GM18868 (cell line): ENCODE measurements around the gene GLB1L.
"Not testable (repeated sequence)": the region's sequence is repeated elsewhere in the genome, so short reads cannot be mapped to it uniquely, and the experiment has no call there.

Experiments
- ATAC-seq: cut with Tn5 transposase; IDR thresholded peaks from one replicate; pipeline ENCODE4 v1.9.1; 2021; ENCODE audit warnings: mild to moderate bottlenecking, moderate library complexity; ENCODE audit not compliant: unreplicated experiment

GLB1L gene

GRCh38 chr2:219209236-219210195, 35.7 kb downstream of the GLB1L start:
- no peak for ATAC-seq

GRCh38 chr2:219207884-219208740, 37.1 kb downstream of the GLB1L start:
- ATAC-seq = no peak

GRCh38 chr2:219207134-219207883, 37.9 kb downstream of the GLB1L start:
- ATAC-seq = no peak

- ATAC-seq = peak; percentile 97
These were observed 38.7 kb downstream of the GLB1L start, which contains the start of gene ZFAND2B for GRCh38 chr2:219206328-219207133. ZFAND2B (plus strand) TSS chr2:219206782; CDS start chr2:219206988, 206 bp downstream.

GRCh38 chr2:219205981-219206327, 39.3 kb downstream of the GLB1L start:
- no peak for ATAC-seq

- ATAC-seq = no peak
These were observed 40.1 kb downstream of the GLB1L start for GRCh38 chr2:219205165-219205538.

GRCh38 chr2:219204425-219205164, 40.6 kb downstream of the GLB1L start:
- ATAC-seq = no peak

GRCh38 chr2:219201331-219201730, 43.9 kb downstream of the GLB1L start:
- not testable (repeated sequence) for ATAC-seq

GRCh38 chr2:219200502-219201326, 44.5 kb downstream of the GLB1L start:
- ATAC-seq = not testable (repeated sequence)

- no peak for ATAC-seq
These were observed 45.6 kb downstream of the GLB1L start for GRCh38 chr2:219199470-219200211.

GRCh38 chr2:219198974-219199373, 46.3 kb downstream of the GLB1L start:
- no peak for ATAC-seq

GRCh38 chr2:219197388-219197787, 47.9 kb downstream of the GLB1L start:
- ATAC-seq = no peak

GRCh38 chr2:219186754-219187456, 58.3 kb downstream of the GLB1L start:
- ATAC-seq = no peak
